Keratinocyte (primary cell): ENCODE data around the gene KCTD1. TPM values are rescaled to one million over a fixed set of nuclear protein-coding genes. Genes with fewer than 3 reads are reported as not detected.

Experiments used
- DNase-seq: peaks from one replicate; pipeline ENCODE4 v3.0.0-alpha.2; 2011; ENCODE audit warnings: low read depth, missing footprints, low spot score
- FAIRE-seq: peaks from 2 replicates; lab custom pipeline; 2011; peaks lifted over from hg19 to GRCh38; lab: Jason Lieb, UNC
- H2AFZ ChIP-seq: 2 replicates; pipeline ENCODE4 v1.6.0; 2012; ENCODE audit warnings: low read length, control low read depth, inconsistent platforms; ENCODE audit not compliant: control insufficient read depth
- H3K27ac ChIP-seq: 2 replicates; pipeline ENCODE4 v1.5.1; 2011; ENCODE audit warnings: low read length; ENCODE audit not compliant: control insufficient read depth, insufficient read depth
- H3K27me3 ChIP-seq: 3 replicates; pipeline ENCODE4 v1.6.0; 2011; ENCODE audit warnings: low read length; ENCODE audit not compliant: control insufficient read depth, insufficient read depth; ENCODE audit errors: extremely low read depth
- H3K36me3 ChIP-seq, 2 experiments: 2 replicates in 1 of 2; 3 replicates in 1 of 2; pipeline ENCODE4 v1.5.1; 2011; ENCODE audit warnings: low read length in 2 of 2, mild to moderate bottlenecking in 1 of 2; ENCODE audit not compliant: control insufficient read depth in 2 of 2, insufficient read depth in 2 of 2; ENCODE audit errors: extremely low read depth in 1 of 2
- H3K4me1 ChIP-seq: 3 replicates; pipeline ENCODE4 v1.5.1; 2011; ENCODE audit warnings: low read length; ENCODE audit not compliant: control insufficient read depth, insufficient read depth; ENCODE audit errors: extremely low read depth
- H3K4me2 ChIP-seq: 3 replicates; pipeline ENCODE4 v1.6.0; 2011; ENCODE audit warnings: low read depth, low read length; ENCODE audit not compliant: control insufficient read depth, insufficient read depth; ENCODE audit errors: extremely low read depth
- H3K4me3 ChIP-seq, 3 experiments: fragments of 200-600 bp in 1 of 3; sonication (generic) in 1 of 3; 2 replicates in 2 of 3; 3 replicates in 1 of 3; pipeline ENCODE4 v1.5.1; 2011 to 2016; ENCODE audit warnings: low read length in 3 of 3, mild to moderate bottlenecking in 3 of 3, control low read depth in 2 of 3, inconsistent platforms in 1 of 3, low read depth in 1 of 3, mixed read lengths in 1 of 3, mixed run types in 1 of 3, moderate library complexity in 1 of 3; ENCODE audit not compliant: control insufficient read depth in 2 of 3, insufficient read depth in 2 of 3; ENCODE audit errors: extremely low read depth in 1 of 3
- H3K79me2 ChIP-seq: 2 replicates; pipeline ENCODE4 v1.6.0; 2012; ENCODE audit warnings: low read length; ENCODE audit not compliant: control insufficient read depth, insufficient read depth
- H3K9ac ChIP-seq: 3 replicates; pipeline ENCODE4 v1.6.0; 2011; ENCODE audit warnings: low read length; ENCODE audit not compliant: control insufficient read depth, insufficient read depth; ENCODE audit errors: extremely low read depth
- H3K9me1 ChIP-seq: 3 replicates; pipeline ENCODE4 v1.6.0; 2011; ENCODE audit warnings: low read length; ENCODE audit not compliant: control insufficient read depth, insufficient read depth; ENCODE audit errors: extremely low read depth
- H3K9me3 ChIP-seq: 2 replicates; pipeline ENCODE4 v1.5.1; 2012; ENCODE audit warnings: low read depth, low read length; ENCODE audit not compliant: control insufficient read depth
- H4K20me1 ChIP-seq: 3 replicates; pipeline ENCODE4 v1.6.0; 2011; ENCODE audit warnings: low read length; ENCODE audit not compliant: control insufficient read depth, insufficient read depth; ENCODE audit errors: extremely low read depth
- CTCF ChIP-seq, 3 experiments: IDR thresholded peaks in 1 of 3; conservative IDR thresholded peaks in 1 of 3; optimal IDR thresholded peaks in 1 of 3; 2 replicates in 2 of 3; 3 replicates in 1 of 3; pipeline versions ENCODE3 to v1.5.1; 2011; ENCODE audit warnings: low read length in 3 of 3, mild to moderate bottlenecking in 3 of 3, moderate library complexity in 2 of 3, control low read depth in 1 of 3, inconsistent platforms in 1 of 3; ENCODE audit not compliant: insufficient read depth in 2 of 3; ENCODE audit errors: extremely low read depth in 1 of 3
- EZH2 ChIP-seq: IDR thresholded peaks from one replicate; pipeline ENCODE4 v1.6.1; 2012; ENCODE audit warnings: inconsistent platforms, mild to moderate bottlenecking, low read length, moderate library complexity
- dilution Hi-C: fragments of 300-500 bp; cut with MboI; formaldehyde crosslinking; loops from one replicate; pipeline ENCODE4 v1.7.0; 2020; ENCODE audit warnings: low sequenced_read_pairs; ENCODE audit not compliant: extremely low pct_ligation_motif_present
- polyA plus RNA-seq, 5 experiments: library from polyadenylated mRNA; depleted of rRNA in 3 of 5; stranded (reverse) in 3 of 5; stranded (forward) in 1 of 5; unstranded in 1 of 5; fragments of >200 nt; gene quantifications; 1 replicate in 1 of 5; 2 replicates in 3 of 5; 3 replicates in 1 of 5; pipeline versions ENCODE4 v1.2.1 to v1.2.3, GENCODE V29; 2011 to 2012; ENCODE audit warnings: missing spikeins in 2 of 5, low read depth in 1 of 5, low replicate concordance in 1 of 5

KCTD1 gene
- polyA plus RNA-seq, 1 donor (not counting 4 experiments of a cell fraction or from before 2014, with no cell fraction given): 32.1 TPM

GRCh38 chr18:26479065-26479680 lies 69.2 kb downstream of the KCTD1 start:
- dilution Hi-C loops: no loop called here
- DNase-seq (no peak), FAIRE-seq (no peak)
- Histone ChIP-seq H2AFZ (no peak overlapping the region), H4K20me1 (no peaks in the 10 kb centered on the region), H3K4me1 (peaks cover 53% of the 10 kb centered on the region), H3K27me3 (no peaks in the 10 kb centered on the region), H3K9ac (no peak overlapping the region), H3K27ac (peak overlapping the region; percentile 98), H3K4me3 (no peak overlapping the region), H3K36me3 (peaks cover 2 to 16% of the 10 kb centered on the region in 2 experiments), H3K9me1 (no peaks in the 10 kb centered on the region), H3K79me2 (peaks cover 10% of the 10 kb centered on the region), H3K4me2 (no peak overlapping the region), H3K9me3 (no peaks in the 10 kb centered on the region)
- no peak for TF ChIP-seq CTCF (optimal IDR thresholded peaks at IDR 0.05 in 1 of 3, IDR thresholded peaks at IDR 0.05 in 1 of 3, conservative IDR thresholded peaks at IDR 0.05 in 1 of 3; ENCODE audit: extremely low read depth in 1 of 3, insufficient read depth in 2 of 3, low read length in 3 of 3)
- no peak for TF ChIP-seq EZH2

- peaks cover 53% of the 10 kb centered on the region for H3K4me1 ChIP-seq
- TF ChIP-seq CTCF (optimal IDR thresholded peaks at IDR 0.05 in 1 of 3, IDR thresholded peaks at IDR 0.05 in 1 of 3, conservative IDR thresholded peaks at IDR 0.05 in 1 of 3; ENCODE audit: extremely low read depth in 1 of 3, insufficient read depth in 2 of 3, low read length in 3 of 3): no peak
- peaks cover 8% of the 10 kb centered on the region for H3K79me2 ChIP-seq
- no peaks in the 10 kb centered on the region for H3K27me3 ChIP-seq
- dilution Hi-C loops: no loop called here
- DNase-seq (no peak), FAIRE-seq (peak; percentile 13)
- no peaks in the 10 kb centered on the region for H3K9me1 ChIP-seq
- no peaks in the 10 kb centered on the region for H3K9me3 ChIP-seq
- H3K27ac ChIP-seq: peak overlapping the region; percentile 98
- H3K4me2 ChIP-seq: peak overlapping the region; percentile 33
- peak overlapping the region in 1 of 3 experiments; percentile 2 for H3K4me3 ChIP-seq
- H4K20me1 ChIP-seq: no peaks in the 10 kb centered on the region
- H2AFZ ChIP-seq: no peak overlapping the region
- H3K9ac ChIP-seq: peak overlapping the region; percentile 36
- peaks cover 5 to 16% of the 10 kb centered on the region in 2 experiments for H3K36me3 ChIP-seq
Observed at GRCh38 chr18:26477828-26478466, 70.4 kb downstream of the KCTD1 start.
